H9 (cell line): ENCODE measurements around the gene KRTAP12-3. TPM values are rescaled to one million over a fixed set of nuclear protein-coding genes. Genes with fewer than 3 reads are reported as not detected.

Experiments
- DNase-seq: peaks from one replicate; pipeline ENCODE4 v3.0.0-alpha.2; 2017
- H2AFZ ChIP-seq: one replicate; pipeline ENCODE4 v1.6.1; 2013; ENCODE audit warnings: mild to moderate bottlenecking, low read length, control low read depth, moderate library complexity
- H2AK5ac ChIP-seq: 2 replicates; pipeline ENCODE4 v1.6.1; 2013; ENCODE audit warnings: low read length, control low read depth, mixed read lengths; ENCODE audit not compliant: insufficient read length
- H2BK120ac ChIP-seq: one replicate; pipeline ENCODE4 v1.6.1; 2013; ENCODE audit warnings: low read depth, mild to moderate bottlenecking, low read length, control low read depth, inconsistent platforms; ENCODE audit not compliant: poor library complexity, severe bottlenecking
- H2BK12ac ChIP-seq: 2 replicates; pipeline ENCODE4 v1.6.1; 2013; ENCODE audit warnings: low read length, control low read depth, mixed read lengths, low read depth; ENCODE audit not compliant: insufficient read length
- H2BK15ac ChIP-seq: 2 replicates; pipeline ENCODE4 v1.6.1; 2013; ENCODE audit warnings: low read depth, low read length, control low read depth
- H2BK20ac ChIP-seq: one replicate; pipeline ENCODE4 v1.6.1; 2013; ENCODE audit warnings: low read depth, mild to moderate bottlenecking, low read length, control low read depth, inconsistent platforms; ENCODE audit not compliant: poor library complexity, severe bottlenecking
- H2BK5ac ChIP-seq: 2 replicates; pipeline ENCODE4 v1.6.1; 2013; ENCODE audit warnings: low read length, control low read depth, mixed read lengths; ENCODE audit not compliant: insufficient read length
- H3K14ac ChIP-seq: 2 replicates; pipeline ENCODE4 v1.6.1; 2013; ENCODE audit warnings: low read length, control low read depth; ENCODE audit not compliant: insufficient read depth
- H3K18ac ChIP-seq: 2 replicates; pipeline ENCODE4 v1.6.1; 2013; ENCODE audit warnings: low read depth, mild to moderate bottlenecking, mixed read lengths, low read length, control low read depth; ENCODE audit not compliant: insufficient read length
- H3K23ac ChIP-seq: 2 replicates; pipeline ENCODE4 v1.6.1; 2013; ENCODE audit warnings: low read length, control low read depth, mixed read lengths, low read depth; ENCODE audit not compliant: insufficient read length
- H3K23me2 ChIP-seq: 2 replicates; pipeline ENCODE4 v1.6.1; 2013; ENCODE audit warnings: low read depth, mild to moderate bottlenecking, mixed read lengths, low read length, control low read depth; ENCODE audit not compliant: insufficient read length, poor library complexity, severe bottlenecking
- H3K27ac ChIP-seq: 2 replicates; pipeline ENCODE4 v1.5.1; 2013; ENCODE audit warnings: low read length, control low read depth, mixed read lengths, low read depth; ENCODE audit not compliant: insufficient read length
- H3K27me3 ChIP-seq: 2 replicates; pipeline ENCODE4 v1.6.1; 2013; ENCODE audit warnings: low read length, control low read depth, inconsistent platforms; ENCODE audit not compliant: insufficient read depth
- H3K4ac ChIP-seq: 2 replicates; pipeline ENCODE4 v1.6.1; 2013; ENCODE audit warnings: low read depth, mild to moderate bottlenecking, control low read depth, inconsistent platforms, low read length, moderate library complexity
- H3K4me1 ChIP-seq: 2 replicates; pipeline ENCODE4 v1.6.1; 2013; ENCODE audit warnings: low read length, control low read depth, inconsistent platforms; ENCODE audit not compliant: insufficient read depth
- H3K4me2 ChIP-seq: 2 replicates; pipeline ENCODE4 v1.6.1; 2013; ENCODE audit warnings: low read length, control low read depth, mixed read lengths; ENCODE audit not compliant: insufficient read length, insufficient read depth
- H3K56ac ChIP-seq: 2 replicates; pipeline ENCODE4 v1.6.1; 2013; ENCODE audit warnings: low read depth, mild to moderate bottlenecking, mixed read lengths, low read length, control low read depth; ENCODE audit not compliant: insufficient read length
- H3K79me1 ChIP-seq: 2 replicates; pipeline ENCODE4 v1.6.1; 2013; ENCODE audit warnings: low read depth, mild to moderate bottlenecking, moderate library complexity, low read length, control low read depth, inconsistent platforms; ENCODE audit not compliant: insufficient read depth, poor library complexity, severe bottlenecking
- H3K79me2 ChIP-seq: 2 replicates; pipeline ENCODE4 v1.6.1; 2013; ENCODE audit warnings: low read length, control low read depth, inconsistent platforms; ENCODE audit not compliant: insufficient read depth
- H3K9ac ChIP-seq: 2 replicates; pipeline ENCODE4 v1.6.1; 2013; ENCODE audit warnings: low read length, control low read depth, mixed read lengths; ENCODE audit not compliant: insufficient read length; ENCODE audit errors: extremely low read depth
- H3K9me3 ChIP-seq: one replicate; pipeline ENCODE4 v1.6.1; 2013; ENCODE audit warnings: low read depth, low read length, inconsistent platforms; ENCODE audit not compliant: control insufficient read depth
- H3T11ph ChIP-seq: one replicate; pipeline ENCODE4 v1.6.1; 2013; ENCODE audit warnings: mild to moderate bottlenecking, low read length, control low read depth, inconsistent platforms
- H4K20me1 ChIP-seq: one replicate; pipeline ENCODE4 v1.6.1; 2013; ENCODE audit not compliant: control insufficient read depth, insufficient read length, insufficient read depth
- H4K5ac ChIP-seq: 2 replicates; pipeline ENCODE4 v1.6.1; 2013; ENCODE audit warnings: low read depth, mild to moderate bottlenecking, mixed read lengths, low read length, control low read depth; ENCODE audit not compliant: insufficient read length
- H4K8ac ChIP-seq: replicated peaks from 2 replicates; pipeline ENCODE4 v1.6.1; 2013; ENCODE audit warnings: low read length, control low read depth, mixed read lengths, low read depth; ENCODE audit not compliant: insufficient read length
- H4K91ac ChIP-seq: 2 replicates; pipeline ENCODE4 v1.6.1; 2013; ENCODE audit warnings: low read depth, mild to moderate bottlenecking, moderate library complexity, mixed read lengths, low read length, control low read depth; ENCODE audit not compliant: insufficient read length
- H3K27ac Mint-ChIP-seq, 3 experiments: 2 replicates in 2 of 3; 3 replicates in 1 of 3; pipeline ENCODE4 v1.8.0; 2020 to 2021; ENCODE audit warnings: mixed read lengths in 3 of 3, mild to moderate bottlenecking in 1 of 3, moderate library complexity in 1 of 3
- H3K27me3 Mint-ChIP-seq: 2 replicates; pipeline ENCODE4 v1.8.0; 2021; ENCODE audit warnings: low read depth, mild to moderate bottlenecking, moderate library complexity, mixed read lengths
- H3K36me3 Mint-ChIP-seq, 3 experiments: 2 replicates in 2 of 3; 3 replicates in 1 of 3; pipeline ENCODE4 v1.8.0; 2020 to 2021; ENCODE audit warnings: low read depth in 3 of 3, mixed read lengths in 3 of 3; ENCODE audit not compliant: insufficient read depth in 1 of 3
- H3K4me1 Mint-ChIP-seq, 2 experiments: 2 replicates each; pipeline ENCODE4 v1.8.0; 2020; ENCODE audit warnings: mixed read lengths in 2 of 2
- H3K4me3 Mint-ChIP-seq, 2 experiments: 2 replicates in 1 of 2; 3 replicates in 1 of 2; pipeline ENCODE4 v1.8.0; 2020 to 2021; ENCODE audit warnings: mild to moderate bottlenecking in 2 of 2, mixed read lengths in 2 of 2, moderate library complexity in 1 of 2
- H3K9me3 Mint-ChIP-seq, 2 experiments: 2 replicates in 1 of 2; 3 replicates in 1 of 2; pipeline ENCODE4 v1.8.0; 2020; ENCODE audit warnings: mild to moderate bottlenecking in 2 of 2, mixed read lengths in 2 of 2, moderate library complexity in 1 of 2
- CTCF ChIP-seq: fragments of 200-600 bp; sonication (generic); conservative IDR thresholded peaks from 3 replicates; pipeline ENCODE4 v1.8.0; 2021; ENCODE audit warnings: antibody characterized with exemption, mild to moderate bottlenecking
- WGBS: extraction: QIAGEN DNeasy Blood & Tissue Kit; methylation state at CpG from one replicate; pipeline ENCODE4 v1.1.7; 2013; ENCODE audit warnings: missing lambda C conversion rate, low lambda C conversion rate, mixed read lengths; ENCODE audit not compliant: insufficient read length; ENCODE audit errors: extremely low coverage; 5-methylcytosine and 5-hydroxymethylcytosine counted together
- total RNA-seq: library from RNA; stranded (reverse); gene quantifications from 2 replicates; pipeline ENCODE4 v1.2.1, GENCODE V29; 2021

Gene KRTAP12-3
- total RNA-seq, 1 experiment from 2014 or later: not detected

- H3K23me2 ChIP-seq: no peaks in the 10 kb centered on the region
- H3K14ac ChIP-seq: no peak overlapping the region
- Mint-ChIP-seq H3K9me3 (peaks cover 33 to 35% of the 10 kb centered on the region in 2 experiments), H3K27me3 (peaks cover 5% of the 10 kb centered on the region), H3K4me3 (no peak overlapping the region), H3K36me3 (peaks cover 8 to 25% (median 14%) of the 10 kb centered on the region in 3 experiments; a peak in 6 of 7 replicates), H3K27ac (no peak overlapping the region), H3K4me1 (peaks cover 3 to 7% of the 10 kb centered on the region in 2 experiments; a peak in 2 of 4 replicates)
- DNase-seq: no peak
- H3K79me2 ChIP-seq: no peaks in the 10 kb centered on the region
- H3K27ac ChIP-seq: no peak overlapping the region
- no peaks in the 10 kb centered on the region for H3K9me3 ChIP-seq
- no peak overlapping the region for H2AFZ ChIP-seq
- no peak overlapping the region for H2BK15ac ChIP-seq
- no peak overlapping the region for H2BK12ac ChIP-seq
- no peak overlapping the region for H3K18ac ChIP-seq
- no peak overlapping the region for H3K4me2 ChIP-seq
- H2BK20ac ChIP-seq: no peak overlapping the region
- no peak overlapping the region for H4K5ac ChIP-seq
- no peak overlapping the region for H3K9ac ChIP-seq
- no peak overlapping the region for H3K56ac ChIP-seq
- TF ChIP-seq CTCF: no peak
- H3T11ph ChIP-seq: no peak overlapping the region
- H3K4ac ChIP-seq: no peak overlapping the region
- no peaks in the 10 kb centered on the region for H4K20me1 ChIP-seq
- no peak overlapping the region for H4K8ac ChIP-seq
- H2BK5ac ChIP-seq: no peak overlapping the region
- no peak overlapping the region for H2BK120ac ChIP-seq
- H2AK5ac ChIP-seq: no peak overlapping the region
- H3K27me3 ChIP-seq: no peaks in the 10 kb centered on the region
- H3K23ac ChIP-seq: no peak overlapping the region
- H4K91ac ChIP-seq: no peak overlapping the region
- WGBS: no CpG with 5 or more reads among the region's 7 CpGs
- H3K4me1 ChIP-seq: no peaks in the 10 kb centered on the region
- H3K79me1 ChIP-seq: no peaks in the 10 kb centered on the region
Observed at GRCh38 chr21:44625756-44626155, 32.0 kb upstream of the KRTAP12-3 start.
